ENCODE results near the gene NTN1.
A peak's percentile ranks its signal among the peaks of the same experiment; 100 is the strongest.
"Not testable (repeated sequence)": the region's sequence is repeated elsewhere in the genome, so short reads cannot be mapped to it uniquely, and the experiment has no call there.

NTN1 gene

GRCh38 chr17:9256361-9256750 lies 235.0 kb downstream of the NTN1 start:
- DNase-seq = no peak

- no peak for DNase-seq
Measured at GRCh38 chr17:9256751-9257629, 235.7 kb downstream of the NTN1 start.

DNA sequence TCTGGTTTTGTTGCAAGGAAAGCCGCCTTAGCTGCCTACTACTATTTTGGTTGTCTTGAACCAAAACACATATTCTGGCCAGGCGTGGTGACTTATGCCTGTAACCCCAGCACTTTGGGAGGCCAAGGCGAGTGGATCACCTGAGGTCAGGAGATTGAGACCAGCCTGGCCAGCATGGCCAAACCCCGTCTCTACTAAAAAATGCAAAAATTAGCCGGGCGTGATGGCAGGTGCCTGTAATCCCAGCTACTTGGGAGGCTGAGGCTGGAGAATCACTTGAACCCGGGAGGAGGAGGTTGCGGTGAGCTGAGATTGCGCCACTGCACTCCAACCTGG lies 236.3 kb downstream of the NTN1 start:
- DNase-seq = not testable (repeated sequence)

DNA sequence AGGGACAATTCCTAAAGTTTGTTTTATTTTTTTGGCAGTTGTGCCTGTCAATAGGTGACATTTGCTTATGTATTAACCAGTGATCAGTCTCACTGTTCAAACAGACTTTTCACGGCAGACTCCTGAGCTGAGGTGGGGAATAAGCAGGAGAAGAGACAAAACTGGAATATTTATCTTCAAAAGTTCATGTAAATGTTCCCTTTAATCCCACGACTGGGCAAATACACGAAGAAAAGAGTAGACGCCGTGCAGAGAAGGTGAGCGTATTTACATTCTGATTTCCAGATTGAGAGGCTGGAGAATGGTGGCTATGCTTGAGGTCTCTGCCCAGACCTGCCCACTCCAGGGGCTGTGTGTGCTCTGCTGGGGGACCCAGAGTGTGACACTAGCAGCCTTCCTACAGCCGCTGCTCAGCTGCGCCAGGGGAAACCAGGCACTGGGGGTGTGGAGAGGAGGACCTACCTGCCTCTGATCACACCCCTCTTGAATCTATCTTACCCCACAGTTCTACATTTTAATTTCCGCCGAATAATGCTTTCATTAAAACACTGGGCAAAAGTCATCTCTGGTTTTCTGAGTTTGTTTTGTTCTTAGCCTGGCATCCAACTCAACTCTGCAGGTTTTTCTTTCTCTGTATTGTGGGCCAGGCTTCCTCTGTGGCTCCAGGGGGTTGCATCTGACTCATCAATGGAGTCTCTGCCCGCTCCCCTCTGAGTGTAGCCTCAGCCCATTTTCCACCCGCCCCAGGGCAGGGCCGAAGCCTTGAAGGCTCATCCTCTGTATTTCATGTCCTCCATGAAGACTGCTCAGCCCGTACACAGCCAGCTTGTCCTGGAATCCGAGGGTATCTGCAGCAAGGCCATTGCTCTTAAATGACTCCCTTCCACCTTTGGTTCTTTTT lies 237.1 kb downstream of the NTN1 start:
- no peak for DNase-seq

DNA sequence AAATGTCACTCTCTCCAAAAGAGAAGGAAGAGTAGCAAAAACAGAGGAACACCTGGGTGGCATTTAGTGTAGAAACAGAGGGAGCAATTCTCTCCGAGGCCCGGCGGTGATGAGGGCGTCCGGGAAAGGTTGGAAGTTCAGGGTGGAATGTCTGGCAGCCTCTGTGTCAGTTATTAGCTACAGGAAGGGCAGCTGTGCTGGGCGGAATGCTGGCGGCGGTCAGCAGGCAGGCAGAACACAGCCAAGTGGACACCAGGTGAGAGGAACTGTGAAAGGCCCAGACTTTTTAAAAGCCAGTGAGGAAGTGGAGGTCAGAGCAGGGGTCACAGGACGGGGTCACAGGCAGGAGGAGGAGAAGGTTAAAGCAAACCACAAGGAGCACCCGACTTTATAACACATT lies 238.1 kb downstream of the NTN1 start:
- DNase-seq = no peak

GRCh38 chr17:9261081-9262012 lies 240.0 kb downstream of the NTN1 start:
- no peak for DNase-seq

DNA sequence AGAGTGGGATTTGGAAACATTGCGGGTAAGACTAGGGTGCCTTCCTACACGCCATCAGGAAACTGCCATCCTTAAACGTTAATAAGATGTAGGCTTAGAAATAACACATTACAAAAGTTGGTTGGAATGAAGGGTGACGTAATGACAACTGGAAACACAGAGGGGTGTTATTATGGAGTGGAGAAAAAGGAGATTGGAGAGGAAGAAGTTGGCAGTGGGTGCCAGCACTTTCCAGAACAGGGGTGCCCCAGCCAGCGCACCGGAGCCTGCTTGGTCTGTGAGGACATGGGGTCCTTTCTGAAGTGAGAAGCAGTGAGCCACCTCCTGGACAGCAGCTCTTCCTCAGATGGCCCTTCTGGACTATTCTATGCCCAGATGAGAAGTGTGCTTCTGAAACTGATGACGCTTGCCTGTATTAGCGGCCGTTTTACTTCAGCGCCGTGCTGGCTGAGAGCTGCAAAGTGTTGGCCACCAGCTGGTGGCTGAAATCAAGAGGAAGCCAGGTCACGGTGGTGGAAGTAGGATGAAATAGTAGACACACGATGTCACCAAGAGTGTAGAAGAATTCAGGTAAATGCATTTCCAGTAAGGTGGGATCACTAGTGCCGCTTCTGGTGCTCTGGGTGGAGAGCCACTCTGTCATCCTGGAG lies 244.8 kb downstream of the NTN1 start:
- no peak for DNase-seq

DNA sequence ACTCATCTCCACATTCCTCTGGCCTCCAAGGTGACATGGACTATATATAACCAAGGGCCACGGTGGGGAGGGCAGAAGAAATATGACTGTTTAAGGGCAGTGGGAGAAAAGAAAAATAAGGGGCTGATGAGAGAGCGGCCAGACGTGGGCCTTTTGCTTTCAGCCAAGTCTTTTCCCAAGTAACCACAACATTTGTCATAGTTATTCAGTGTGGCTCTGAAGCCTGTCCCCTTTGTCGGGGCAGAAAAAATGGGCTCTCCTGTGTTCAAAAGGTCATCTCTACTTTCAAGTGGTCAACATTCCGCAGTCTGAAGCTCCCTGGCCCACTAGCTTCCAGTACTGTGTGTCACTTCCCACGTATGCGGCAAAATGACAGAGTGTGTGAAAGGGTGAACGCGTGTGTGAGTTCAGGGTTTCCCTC lies 245.4 kb downstream of the NTN1 start:
- no peak for DNase-seq

DNA sequence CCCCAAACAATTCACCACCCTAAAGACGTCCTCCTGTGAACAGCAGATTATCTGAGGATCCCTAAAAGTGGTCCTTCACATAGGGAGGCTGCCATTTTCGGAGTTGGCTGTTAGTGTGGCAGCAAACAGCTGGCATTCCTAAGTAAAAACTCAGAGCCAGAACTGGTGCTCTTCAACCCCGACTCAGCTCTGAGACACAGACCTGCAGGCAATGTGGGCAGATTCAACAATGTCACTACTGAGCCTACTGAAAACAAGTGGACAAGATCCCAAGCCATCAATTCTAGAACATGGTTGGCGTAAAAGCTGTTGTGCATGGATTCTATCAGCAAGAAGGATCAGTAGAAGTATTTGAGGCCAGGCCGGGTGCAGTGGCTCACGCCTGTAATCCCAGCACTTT lies 247.2 kb downstream of the NTN1 start:
- DNase-seq = no peak

DNA sequence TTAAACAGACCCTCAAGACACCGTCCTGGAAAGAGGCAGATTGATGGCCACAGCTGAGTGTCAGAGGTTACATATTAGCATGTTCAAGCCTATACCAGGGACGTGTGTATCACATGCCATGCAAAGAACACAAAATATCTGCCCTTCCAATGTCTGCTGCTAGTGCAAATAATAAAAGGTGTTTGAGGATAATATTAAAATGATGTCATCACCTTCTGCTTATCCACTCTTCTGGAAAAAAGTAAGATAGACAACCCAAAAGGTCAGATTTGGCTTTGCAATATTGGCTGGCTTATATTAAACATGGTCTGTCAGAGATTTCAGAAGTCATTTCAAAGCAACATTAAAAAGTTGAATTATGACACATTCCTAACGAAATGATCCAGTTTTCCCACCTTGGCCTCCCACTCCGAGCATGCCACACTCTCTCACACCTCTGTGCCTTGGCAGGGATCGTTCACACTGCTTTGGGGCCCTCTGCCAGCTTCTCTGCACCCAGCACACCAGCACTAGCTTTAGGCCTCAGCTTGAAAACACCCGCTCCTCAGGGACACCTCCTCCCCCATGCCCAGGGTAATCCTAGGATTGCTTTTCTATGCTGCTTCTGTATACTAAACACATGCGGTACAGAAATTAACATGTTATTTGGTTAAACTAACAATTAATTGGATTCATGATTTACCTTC lies 248.2 kb downstream of the NTN1 start:
- DNase-seq = no peak

DNA sequence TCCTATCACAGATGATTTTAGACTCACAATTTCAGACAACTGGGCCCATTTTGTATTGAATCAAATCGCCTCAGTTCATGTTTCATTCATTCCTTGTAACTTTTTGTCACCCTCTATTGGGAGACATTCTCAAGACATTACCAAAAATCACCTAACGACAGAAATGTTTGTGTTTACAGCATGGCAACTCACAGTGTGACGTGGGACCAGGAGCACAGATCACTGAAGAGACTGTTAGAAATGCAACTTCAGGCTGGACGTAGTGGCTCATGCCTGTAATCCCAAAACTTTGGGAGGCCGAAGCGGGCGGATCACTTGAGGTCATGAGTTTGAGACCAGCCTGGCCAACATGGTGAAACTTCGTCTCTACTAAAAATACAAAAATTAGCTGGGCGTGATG lies 249.6 kb downstream of the NTN1 start:
- no peak for DNase-seq

GRCh38 chr17:9271989-9272388 lies 250.7 kb downstream of the NTN1 start:
- no peak for DNase-seq

- no peak for DNase-seq
Measured at GRCh38 chr17:9272501-9273200, 251.3 kb downstream of the NTN1 start.

DNA sequence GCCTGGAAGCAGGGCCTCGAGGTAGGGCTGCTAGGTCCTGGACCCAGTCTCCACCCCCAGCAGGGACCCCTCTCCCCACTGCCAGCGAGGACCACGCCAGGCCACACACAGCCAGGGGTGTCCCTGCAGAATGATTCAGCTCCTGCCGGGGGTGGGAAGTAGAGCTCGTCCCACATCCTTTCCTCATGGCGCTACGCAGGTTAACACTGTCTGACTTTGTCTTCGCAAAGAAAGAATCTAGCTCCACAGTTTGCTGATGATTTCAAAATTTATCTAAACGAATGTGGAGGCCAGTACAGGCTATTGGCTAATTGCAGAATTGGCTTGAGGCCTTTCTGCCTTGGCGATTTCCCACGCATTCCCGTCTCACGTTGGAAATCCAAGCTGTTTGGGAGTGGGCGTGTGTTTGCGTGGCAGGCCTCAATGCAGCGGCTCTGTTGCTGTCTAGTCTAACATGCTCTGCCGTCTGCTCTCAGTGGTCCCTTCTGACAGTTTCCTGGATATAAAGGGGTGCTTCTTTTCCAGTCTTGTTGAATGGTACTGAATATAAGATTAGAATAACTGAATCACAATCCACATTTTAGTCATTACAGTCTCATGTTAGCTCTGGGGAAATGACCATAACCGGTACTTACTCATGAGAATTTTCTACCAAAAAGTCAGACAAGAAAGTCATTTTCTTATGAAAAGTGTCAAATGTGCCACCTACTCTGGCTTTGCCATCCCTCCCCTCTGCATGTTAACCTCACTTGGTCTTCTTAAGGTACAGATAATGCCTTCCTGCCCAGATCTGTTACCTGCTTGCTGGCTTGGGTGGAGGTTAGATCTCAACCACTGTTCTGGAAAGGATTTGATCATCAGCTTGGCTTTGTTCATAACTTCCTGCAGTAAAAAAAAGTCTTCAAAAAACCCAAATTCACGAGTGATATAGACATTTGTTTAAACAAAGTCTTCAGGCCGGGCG lies 252.4 kb downstream of the NTN1 start:
- DNase-seq = peak in 1 of 5 experiments; percentile 8

- no peak for DNase-seq
Measured at GRCh38 chr17:9274973-9275372, 253.7 kb downstream of the NTN1 start.

DNA sequence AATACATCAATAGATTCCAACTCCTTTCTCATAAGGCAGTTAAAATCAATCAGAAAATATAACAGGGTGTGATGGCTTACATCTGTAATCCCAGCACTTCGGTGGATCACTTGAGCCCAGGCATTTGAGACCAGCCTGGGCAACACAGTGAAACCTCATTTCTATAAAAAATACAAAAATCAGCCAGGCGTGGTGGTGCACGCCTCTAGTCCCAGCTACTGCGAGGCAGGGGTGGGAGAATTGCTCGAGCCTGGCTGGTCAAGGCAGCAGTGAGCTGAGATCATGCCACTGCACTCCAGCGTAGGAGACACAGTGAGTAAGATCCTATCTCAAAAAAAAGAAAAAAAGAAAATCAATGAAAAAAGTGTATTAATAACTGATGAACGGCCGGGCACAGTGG lies 258.6 kb downstream of the NTN1 start:
- DNase-seq = no peak

DNA sequence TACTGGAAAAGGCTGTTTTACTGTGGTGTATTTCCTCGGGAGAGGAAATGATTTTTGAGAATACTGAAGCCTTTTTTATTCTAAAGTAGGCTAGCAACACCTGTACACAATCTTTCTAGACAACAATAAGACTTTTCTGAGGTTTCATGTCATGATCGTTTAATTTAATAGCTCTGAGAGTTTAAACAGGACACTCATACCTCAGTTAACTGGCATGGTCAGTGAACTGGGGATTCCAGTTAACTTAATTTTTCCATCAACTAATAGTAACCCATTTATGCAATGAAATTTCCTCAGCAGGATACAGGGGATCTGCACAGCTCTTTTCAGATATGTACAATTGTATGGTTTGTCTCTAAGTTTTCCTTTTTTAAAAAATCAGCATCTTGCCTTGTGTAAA lies 262.6 kb downstream of the NTN1 start:
- DNase-seq = no peak

GRCh38 chr17:9284884-9285283 lies 263.6 kb downstream of the NTN1 start:
- no peak for DNase-seq

- DNase-seq = no peak
Measured at GRCh38 chr17:9285602-9286427, 264.5 kb downstream of the NTN1 start.
